Central memory CD8-positive, alpha-beta T cell (primary cell): ENCODE results near the gene RBM18.

Experiments used
- ATAC-seq: fragments of 150-1000 bp; cut with Tn5 transposase; replicated peaks from 2 replicates; pipeline ENCODE4 v1.10.0; 2022; ENCODE audit warnings: mild to moderate bottlenecking, moderate FRiP score, moderate number of reproducible peaks; ENCODE audit not compliant: poor library complexity, severe bottlenecking; ENCODE audit errors: extremely low read depth
- DNase-seq, 2 donors: peaks; one replicate each; pipeline ENCODE4 v3.0.0; 2021; ENCODE audit warnings: low spot score in 2 of 2
- H3K27ac Mint-ChIP-seq: one replicate; pipeline ENCODE4 v1.8.0; 2022; ENCODE audit warnings: low read depth, mild to moderate bottlenecking, moderate library complexity, mixed read lengths
- H3K27me3 Mint-ChIP-seq: one replicate; pipeline ENCODE4 v1.8.0; 2022; ENCODE audit warnings: mixed read lengths
- H3K36me3 Mint-ChIP-seq: one replicate; pipeline ENCODE4 v1.8.0; 2022; ENCODE audit warnings: mild to moderate bottlenecking, moderate library complexity, mixed read lengths; ENCODE audit not compliant: insufficient read depth
- H3K4me1 Mint-ChIP-seq: one replicate; pipeline ENCODE4 v1.8.0; 2022; ENCODE audit warnings: mixed read lengths
- H3K4me3 Mint-ChIP-seq: one replicate; pipeline ENCODE4 v1.8.0; 2022; ENCODE audit warnings: mild to moderate bottlenecking, moderate library complexity, mixed read lengths
- H3K9me3 Mint-ChIP-seq: one replicate; pipeline ENCODE4 v1.8.0; 2022; ENCODE audit warnings: mixed read lengths

The RBM18 gene

GRCh38 chr9:122190597-122191381 lies 73.9 kb downstream of the RBM18 start:
- Mint-ChIP-seq H3K27me3 (no peaks in the 10 kb centered on the region), H3K36me3 (no peaks in the 10 kb centered on the region), H3K4me1 (no peaks in the 10 kb centered on the region), H3K4me3 (no peak overlapping the region), H3K27ac (no peak overlapping the region), H3K9me3 (no peaks in the 10 kb centered on the region)
- ATAC-seq (no peak), DNase-seq (no peak)

- H3K9me3 Mint-ChIP-seq: no peaks in the 10 kb centered on the region
- no peak overlapping the region for H3K4me3 Mint-ChIP-seq
- H3K36me3 Mint-ChIP-seq: no peaks in the 10 kb centered on the region
- H3K4me1 Mint-ChIP-seq: no peaks in the 10 kb centered on the region
- DNase-seq (no peak), ATAC-seq (no peak)
- H3K27me3 Mint-ChIP-seq: peaks cover 5% of the 10 kb centered on the region
- H3K27ac Mint-ChIP-seq: no peak overlapping the region
Measured at GRCh38 chr9:122188369-122188768, 76.3 kb downstream of the RBM18 start.
